Measurements from ENCODE around the gene SMIM29. TPM values are rescaled to one million over a fixed set of nuclear protein-coding genes. Genes with fewer than 3 reads are reported as not detected.

Gene SMIM29
- polyA plus RNA-seq, 5 donors = 9.0 to 16.5 (median 12.7) TPM

Other genes with a start within 250 kb of the SMIM29 start
- gene GRM4, start 102.9 kb downstream of the SMIM29 start, polyA plus RNA-seq (ENCODE audit: insufficient read depth in 1 of 5, insufficient read length in 5 of 5, low replicate concordance in 1 of 5) = under 1 TPM; 0.33 to 0.60 (median 0.37) TPM
- 100 to 1,000 TPM; 148 to 194 (median 172) TPM for gene HMGA1, start 12.1 kb downstream of the SMIM29 start, polyA plus RNA-seq (ENCODE audit: insufficient read depth in 1 of 5, insufficient read length in 5 of 5, low replicate concordance in 1 of 5)
- gene NUDT3, start 143.7 kb upstream of the SMIM29 start, polyA plus RNA-seq (ENCODE audit: insufficient read depth in 1 of 5, insufficient read length in 5 of 5, low replicate concordance in 1 of 5) = 10 to 100 TPM; 10.6 to 16.3 (median 15.0) TPM
- gene RPS10, start 177.1 kb upstream of the SMIM29 start, polyA plus RNA-seq (ENCODE audit: insufficient read depth in 1 of 5, insufficient read length in 5 of 5, low replicate concordance in 1 of 5) = 1,000 to 10,000 TPM; 1,386 to 2,076 (median 1,588) TPM
- gene PACSIN1, start 217.1 kb upstream of the SMIM29 start, polyA plus RNA-seq (ENCODE audit: insufficient read depth in 1 of 5, insufficient read length in 5 of 5, low replicate concordance in 1 of 5) = under 1 TPM; 0.24 to 0.76 (median 0.31) TPM